Common myeloid progenitor, CD34-positive (primary cell): ENCODE measurements around the gene NLGN2.

Experiments
- CTCF ChIA-PET: fragments of 350-600 bp; sonication (Branson Sonifier 250); formaldehyde crosslinking; loops from one replicate; lab custom pipeline; 2021; ENCODE audit warnings: antibody characterized with exemption; lab: Charles Lee
- POLR2A ChIA-PET: fragments of 350-600 bp; sonication (Branson Sonifier 250); formaldehyde crosslinking; loops from one replicate; lab custom pipeline; 2021; ENCODE audit warnings: antibody characterized with exemption; lab: Charles Lee
- DNase-seq, 3 donors: peaks; one replicate each; pipeline versions ENCODE4 v3.0.0 to v3.0.0-alpha.2; 2013
- H3K27ac ChIP-seq, 2 experiments: 1 replicate in 1 of 2; 2 replicates in 1 of 2; pipeline ENCODE4 v1.7.0; 2013; ENCODE audit warnings: inconsistent platforms in 2 of 2, low read length in 2 of 2, mild to moderate bottlenecking in 2 of 2, low read depth in 1 of 2, moderate library complexity in 1 of 2; ENCODE audit not compliant: severe bottlenecking in 2 of 2, insufficient read depth in 1 of 2, poor library complexity in 1 of 2
- H3K27me3 ChIP-seq, 5 experiments: replicated peaks in 2 of 5; 1 replicate in 3 of 5; 2 replicates in 2 of 5; pipeline versions ENCODE4 v1.6.1 to v1.7.0; 2013; ENCODE audit warnings: low read length in 4 of 5, mild to moderate bottlenecking in 2 of 5, moderate library complexity in 2 of 5, inconsistent platforms in 1 of 5; ENCODE audit not compliant: insufficient read depth in 5 of 5, control insufficient read depth in 4 of 5
- H3K36me3 ChIP-seq, 4 experiments: 1 replicate in 2 of 4; 2 replicates in 2 of 4; pipeline versions ENCODE4 v1.6.1 to v1.7.0; 2013; ENCODE audit warnings: low read length in 3 of 4, control low read depth in 1 of 4, mild to moderate bottlenecking in 1 of 4; ENCODE audit not compliant: control insufficient read depth in 4 of 4, insufficient read depth in 4 of 4
- H3K4me1 ChIP-seq, 4 experiments: 1 replicate in 3 of 4; 2 replicates in 1 of 4; pipeline versions ENCODE4 v1.6.1 to v1.7.1; 2013; ENCODE audit warnings: low read length in 3 of 4, mild to moderate bottlenecking in 3 of 4, control low read depth in 1 of 4, inconsistent platforms in 1 of 4, moderate library complexity in 1 of 4; ENCODE audit not compliant: control insufficient read depth in 4 of 4, insufficient read depth in 4 of 4; ENCODE audit errors: control extremely low read depth in 1 of 4
- H3K4me3 ChIP-seq, 7 experiments: 1 replicate in 4 of 7; 2 replicates in 3 of 7; pipeline versions ENCODE4 v1.5.1 to v1.7.0; 2013; ENCODE audit warnings: mild to moderate bottlenecking in 7 of 7, low read length in 6 of 7, moderate library complexity in 6 of 7, inconsistent platforms in 2 of 7, low read depth in 2 of 7, control low read depth in 1 of 7; ENCODE audit not compliant: insufficient read depth in 4 of 7, control insufficient read depth in 1 of 7; ENCODE audit errors: extremely low read depth in 1 of 7
- H3K9me3 ChIP-seq, 5 experiments: 1 replicate in 4 of 5; 2 replicates in 1 of 5; pipeline versions ENCODE4 v1.6.1 to v1.7.1; 2013; ENCODE audit warnings: low read length in 4 of 5, mild to moderate bottlenecking in 2 of 5, inconsistent platforms in 1 of 5, low read depth in 1 of 5, moderate library complexity in 1 of 5; ENCODE audit not compliant: control insufficient read depth in 4 of 5, insufficient read depth in 2 of 5; ENCODE audit errors: control extremely low read depth in 1 of 5
- WGBS: methylation state at CpG from one replicate; pipeline ENCODE4 v1.1.5; 2013; ENCODE audit not compliant: insufficient coverage; 5-methylcytosine and 5-hydroxymethylcytosine counted together

NLGN2 gene

DNA sequence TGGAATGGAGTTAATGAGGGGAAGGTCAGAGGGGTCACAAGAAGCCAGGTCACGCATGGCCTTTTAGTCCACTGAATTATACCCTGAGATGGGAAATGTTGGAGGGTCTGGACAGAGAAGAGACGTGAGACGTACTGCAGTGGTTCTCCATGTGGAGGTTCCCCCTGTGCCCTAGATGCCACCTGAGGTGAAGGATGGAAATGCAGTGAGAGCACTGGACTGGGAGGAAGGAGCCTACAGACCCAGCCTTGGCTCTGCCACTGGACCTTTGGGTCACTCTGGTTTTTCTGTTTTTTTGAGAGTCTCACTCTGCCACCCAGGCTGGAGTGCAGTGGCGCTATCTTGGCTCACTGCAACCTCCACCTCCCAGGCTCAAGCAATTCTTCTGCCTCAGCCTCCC lies 11.5 kb upstream of the NLGN2 start:
- WGBS: 93% methylated on average over 4 of the region's 4 CpGs
- DNase-seq: no peak
- no peak overlapping the region for H3K4me3 ChIP-seq
- H3K36me3 ChIP-seq: peaks cover 0 to 3% (median 2%) of the 10 kb centered on the region in 4 experiments
- POLR2A ChIA-PET: no interaction called here
- H3K27me3 ChIP-seq: no peaks in the 10 kb centered on the region
- no peaks in the 10 kb centered on the region for H3K9me3 ChIP-seq
- CTCF ChIA-PET: interaction anchor here (0.8 kb wide), 2 partner anchors 11 to 40 kb away, joined by 3 read pairs; partner anchors contain the start of gene NLGN2
- H3K4me1 ChIP-seq: peaks cover 0 to 19% (median 15%) of the 10 kb centered on the region in 4 experiments
- no peak overlapping the region for H3K27ac ChIP-seq

DNA sequence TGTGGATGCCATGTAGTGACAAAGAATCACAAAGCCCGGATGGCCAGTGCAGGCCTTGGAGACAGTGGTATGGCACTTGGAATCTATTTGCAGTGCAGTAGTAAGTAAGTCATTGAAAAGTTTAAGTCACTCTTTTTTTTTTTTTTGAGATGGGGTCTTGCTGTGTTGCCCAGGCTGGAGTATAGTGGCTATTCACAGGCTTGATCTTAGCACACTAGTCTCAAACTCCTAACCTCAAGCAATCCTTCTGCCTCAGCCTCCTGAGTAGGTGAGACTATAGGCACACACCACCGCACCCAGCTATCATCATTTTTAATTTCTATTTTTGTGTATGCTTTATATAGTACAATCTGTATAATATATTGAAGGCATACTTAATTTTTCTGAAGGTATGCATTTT lies 9.0 kb upstream of the NLGN2 start:
- WGBS: 100% methylated on average over 1 of the region's 2 CpGs
- Histone ChIP-seq H3K4me3 (no peak overlapping the region), H3K27ac (no peak overlapping the region), H3K9me3 (no peaks in the 10 kb centered on the region), H3K27me3 (no peaks in the 10 kb centered on the region), H3K36me3 (peaks cover 0 to 4% (median 0%) of the 10 kb centered on the region in 4 experiments), H3K4me1 (peaks cover 0 to 24% (median 23%) of the 10 kb centered on the region in 4 experiments)
- CTCF ChIA-PET: interaction anchor here (0.8 to 1.2 kb wide), 3 partner anchors 8 to 44 kb away, joined by 3 read pairs; partner anchors contain the start of gene TMEM95
- no peak for DNase-seq
- POLR2A ChIA-PET: no interaction called here

DNA sequence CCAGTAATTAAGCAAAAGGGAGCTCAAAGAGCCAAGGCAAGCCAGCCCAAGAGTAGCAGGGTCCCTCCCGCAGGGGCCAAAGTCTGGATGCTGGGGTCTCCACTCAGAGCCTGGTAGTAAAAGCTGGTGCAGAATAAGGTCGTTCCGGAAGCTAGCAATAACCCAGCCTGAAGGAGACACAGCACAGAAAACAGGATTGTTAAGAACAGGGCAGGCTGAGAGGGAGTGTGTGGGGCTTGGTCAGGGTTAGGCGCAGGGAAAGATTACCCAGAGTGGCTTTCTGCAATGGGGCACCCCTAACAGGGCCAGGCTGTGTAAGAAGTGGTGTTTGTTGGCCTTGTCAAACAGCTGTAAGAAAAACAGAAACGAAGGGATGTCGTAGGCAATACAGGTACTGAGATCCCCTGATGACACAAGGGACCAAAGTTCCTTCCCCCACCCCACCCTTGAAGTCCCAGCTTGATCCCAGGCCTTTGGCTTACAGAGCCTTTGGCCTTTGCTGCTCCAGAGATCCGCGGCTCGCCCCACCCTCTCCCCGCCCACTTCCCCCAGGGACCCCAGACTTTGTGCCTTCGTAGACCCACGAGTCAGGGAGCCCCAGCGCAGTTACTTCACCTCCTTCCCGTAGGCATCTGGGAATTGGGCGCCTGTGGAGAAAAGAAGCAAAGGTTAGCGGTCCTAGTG lies 4.5 kb upstream of the NLGN2 start:
- H3K4me1 ChIP-seq: peaks cover 0 to 28% (median 24%) of the 10 kb centered on the region in 4 experiments
- no peaks in the 10 kb centered on the region for H3K9me3 ChIP-seq
- peak overlapping the region in 1 of 2 experiments; percentile 60 for H3K27ac ChIP-seq
- ChIA-PET CTCF (interaction anchor here (0.6 to 2.2 kb wide), 8 partner anchors 9 to 158 kb away, joined by 3 to 7 read pairs (median 4); partner anchors contain the start of gene PLSCR3), POLR2A (interaction anchor here (0.6 to 1.5 kb wide), 4 partner anchors 18 to 90 kb away, joined by 3 to 7 read pairs (median 6); partner anchors contain the start of gene POLR2A)
- peak overlapping the region; percentile 68 to 93 (median 85) for H3K4me3 ChIP-seq
- peak in 2 of 3 donors; percentile 47 to 49 for DNase-seq
- H3K27me3 ChIP-seq: peaks cover 0 to 5% (median 4%) of the 10 kb centered on the region in 5 experiments
- peaks cover 0 to 4% (median 0%) of the 10 kb centered on the region in 4 experiments for H3K36me3 ChIP-seq
- 27% methylated on average over 10 of the region's 16 CpGs for WGBS

DNA sequence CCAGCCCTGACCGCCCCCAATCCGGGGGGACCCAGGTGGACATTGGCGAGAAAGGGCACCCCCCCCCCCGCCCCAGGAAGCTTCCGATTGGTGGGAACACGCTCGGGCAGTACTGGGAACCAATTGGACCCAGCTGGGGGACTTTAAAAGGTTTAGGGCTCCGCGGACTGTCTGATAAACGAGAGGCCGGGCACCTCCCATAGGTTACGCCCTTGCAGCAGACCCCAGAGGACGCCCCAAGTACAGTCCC lies 4.0 kb upstream of the NLGN2 start:
- H3K4me1 ChIP-seq: peaks cover 0 to 32% (median 25%) of the 10 kb centered on the region in 4 experiments
- peaks cover 0 to 4% (median 0%) of the 10 kb centered on the region in 4 experiments for H3K36me3 ChIP-seq
- DNase-seq: peak in 1 of 3 donors; percentile 80
- no peaks in the 10 kb centered on the region for H3K9me3 ChIP-seq
- POLR2A ChIA-PET: interaction anchor here (0.6 to 1.5 kb wide), 4 partner anchors 81 to 92 kb away, joined by 3 to 7 read pairs (median 6); partner anchors contain the start of gene POLR2A
- peaks cover 0 to 5% (median 4%) of the 10 kb centered on the region in 5 experiments for H3K27me3 ChIP-seq
- WGBS: 1% methylated on average over 13 of the region's 13 CpGs
- CTCF ChIA-PET: interaction anchor here (1.4 to 2.2 kb wide), 3 partner anchors 10 to 33 kb away, joined by 4 to 7 read pairs (median 5); partner anchors contain the start of gene PLSCR3
- H3K4me3 ChIP-seq: peak overlapping the region; percentile 68 to 93 (median 85)
- H3K27ac ChIP-seq: peak overlapping the region in 1 of 2 experiments; percentile 60

DNA sequence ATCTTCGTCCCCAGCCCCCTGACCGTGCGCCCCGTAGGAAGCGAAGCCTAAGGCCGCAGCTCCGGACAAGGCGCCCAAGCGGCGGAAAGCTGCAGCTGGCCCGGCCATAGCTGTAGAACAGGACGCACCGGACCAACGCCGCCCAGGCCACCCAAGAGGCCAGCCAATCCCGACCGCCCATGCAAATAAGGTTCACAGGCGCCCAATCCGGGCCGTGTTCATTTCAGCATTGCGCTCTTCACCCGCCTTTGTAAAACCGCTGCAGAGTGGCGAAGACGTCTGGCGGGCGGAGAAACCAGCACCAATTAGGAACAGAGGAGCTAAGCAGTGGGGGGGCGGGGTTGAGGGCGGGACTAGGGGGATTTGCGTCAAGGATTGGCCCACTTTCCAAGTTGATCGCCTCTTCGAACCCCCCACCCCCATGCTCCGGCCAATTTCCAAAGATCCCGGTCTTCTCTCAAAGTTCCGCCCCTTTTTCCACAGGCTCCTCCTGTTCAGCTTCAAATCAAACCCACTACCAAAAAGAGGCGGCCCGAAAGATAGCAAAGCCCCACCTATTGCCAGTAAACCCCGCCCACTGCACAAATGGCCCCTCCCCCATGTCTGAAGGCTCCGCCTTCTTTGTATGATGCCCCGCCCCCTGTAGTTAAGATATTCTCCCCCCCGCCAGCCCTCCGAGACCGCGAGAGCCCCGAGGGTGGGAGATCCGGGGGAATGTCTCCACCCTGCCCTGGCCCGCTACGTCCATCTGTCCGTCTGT lies 3.5 kb upstream of the NLGN2 start, which contains the start of gene TMEM256:
Gene TMEM256 (minus strand): TSS at position 121 of the 760 bp plus-strand sequence. CDS start 13 bp downstream, at position 108.
- H3K9me3 ChIP-seq: no peaks in the 10 kb centered on the region
- H3K27ac ChIP-seq: peak within 1 kb of the TSS in 1 of 2 experiments; percentile 70
- peaks cover 0 to 36% (median 25%) of the 10 kb centered on the region in 4 experiments for H3K4me1 ChIP-seq
- DNase-seq: peak; percentile 98 to 99 (median 99)
- H3K4me3 ChIP-seq: peak within 1 kb of the TSS; percentile 68 to 93 (median 85)
- ChIA-PET CTCF (interaction anchor here (1.4 to 2.2 kb wide), 3 partner anchors 10 to 32 kb away, joined by 4 to 7 read pairs (median 5); partner anchors contain the start of gene PLSCR3), POLR2A (interaction anchor here (0.6 to 1.5 kb wide), 4 partner anchors 81 to 91 kb away, joined by 3 to 7 read pairs (median 6); partner anchors contain the start of gene POLR2A)
- WGBS: 0% methylated on average over 33 of the region's 49 CpGs
- peaks cover 0 to 5% (median 4%) of the 10 kb centered on the region in 5 experiments for H3K27me3 ChIP-seq
- peaks cover 0 to 4% (median 0%) of the 10 kb centered on the region in 4 experiments for H3K36me3 ChIP-seq

DNA sequence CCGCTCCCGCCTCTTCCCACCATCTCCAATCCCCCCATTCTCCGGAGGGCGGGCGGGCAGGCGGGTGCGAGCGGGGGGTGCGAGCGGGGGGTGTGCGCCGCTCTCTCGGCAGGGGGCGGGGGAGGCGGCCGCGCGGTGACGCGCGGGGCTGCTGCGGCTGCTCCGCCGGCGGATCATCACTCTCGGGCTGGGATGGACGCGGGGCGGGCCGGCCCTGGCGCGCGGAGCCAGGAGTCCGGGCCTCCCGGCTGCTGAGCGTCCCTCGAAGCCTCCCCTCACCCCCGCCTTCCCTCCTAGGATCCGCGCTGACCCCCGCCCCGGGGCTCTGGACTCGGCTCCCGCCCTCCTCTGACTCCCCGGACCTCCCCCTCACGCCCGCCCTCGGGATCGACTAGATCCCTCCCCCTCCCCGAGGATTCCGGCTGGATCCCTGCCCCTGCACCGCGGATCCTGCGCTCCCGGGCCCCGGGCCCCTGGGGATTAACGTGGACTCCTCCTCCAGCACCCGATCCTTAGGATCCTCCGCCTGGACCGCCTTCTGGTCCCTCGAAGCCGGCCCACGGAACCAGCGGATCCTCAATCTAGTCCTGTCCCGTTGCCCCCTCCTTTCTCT lies 2.8 kb upstream of the NLGN2 start:
- DNase-seq: no peak
- Histone ChIP-seq H3K36me3 (peaks cover 0 to 4% (median under 1%) of the 10 kb centered on the region in 4 experiments), H3K27ac (no peak overlapping the region), H3K4me3 (peak overlapping the region; percentile 39 to 93 (median 82)), H3K27me3 (peaks cover 0 to 5% (median 4%) of the 10 kb centered on the region in 5 experiments), H3K4me1 (peaks cover 0 to 36% (median 25%) of the 10 kb centered on the region in 4 experiments), H3K9me3 (no peaks in the 10 kb centered on the region)
- WGBS: 0% methylated on average over 61 of the region's 65 CpGs
- CTCF ChIA-PET: interaction anchor here (1.4 to 2.2 kb wide), 4 partner anchors 11 to 32 kb away, joined by 3 to 7 read pairs (median 4); partner anchors contain the start of genes PLSCR3 and TMEM102
- POLR2A ChIA-PET: interaction anchor here (1.5 kb wide), 1 partner anchor 80 kb away, joined by 7 read pairs; the partner anchor contains the start of gene POLR2A
